HEK293 (cell line): ENCODE data around the gene MGMT.

Experiments
- CTCF ChIA-PET: fragments of 350-600 bp; formaldehyde crosslinking; extraction: SDS; loops from one replicate; lab custom pipeline; 2021; ENCODE audit warnings: antibody characterized with exemption; lab: Yijun Ruan, JAX
- POLR2A ChIA-PET: fragments of 300-600 bp; formaldehyde crosslinking; extraction: SDS; loops from one replicate; lab custom pipeline; 2020; ENCODE audit warnings: antibody characterized with exemption, inconsistent platforms; lab: Yijun Ruan, JAX
- H3K27ac ChIP-seq: fragments of 200-500 bp; sonication (Bioruptor generic); 2 replicates; pipeline ENCODE4 v1.5.1; 2014; ENCODE audit warnings: low read depth, low read length, control low read depth, inconsistent platforms; ENCODE audit errors: extremely low read depth
- H3K36me3 ChIP-seq, 2 experiments: fragments of 200-500 bp in 1 of 2; sonication (Bioruptor generic) in 1 of 2; 1 replicate in 1 of 2; 2 replicates in 1 of 2; pipeline ENCODE4 v1.5.1; 2014 to 2017; ENCODE audit warnings: inconsistent platforms in 2 of 2, low read length in 2 of 2; ENCODE audit not compliant: control insufficient read depth in 2 of 2, insufficient read depth in 1 of 2
- H3K4me1 ChIP-seq: fragments of 200-500 bp; sonication (Bioruptor generic); 2 replicates; pipeline ENCODE4 v1.5.1; 2014; ENCODE audit warnings: mild to moderate bottlenecking, low read length, inconsistent platforms; ENCODE audit not compliant: control insufficient read depth, insufficient read depth
- H3K4me3 ChIP-seq: 2 replicates; pipeline ENCODE4 v1.5.1; 2011; ENCODE audit warnings: low read depth, mild to moderate bottlenecking, control low read depth, low read length, moderate library complexity
- H3K9me3 ChIP-seq: fragments of 200-500 bp; sonication (Bioruptor generic); 2 replicates; pipeline ENCODE4 v1.5.1; 2014; ENCODE audit warnings: low read depth, low read length, inconsistent platforms; ENCODE audit not compliant: control insufficient read depth, insufficient read depth
- BCL6B ChIP-seq: fragments of 450-650 bp; formaldehyde crosslinking; IDR thresholded peaks from 2 replicates; pipeline ENCODE4 v1.5.1; 2017; ENCODE audit warnings: missing biosample characterization, missing genetic modification characterization
- GLI2 ChIP-seq: fragments of 450-650 bp; formaldehyde crosslinking; IDR thresholded peaks from 2 replicates; pipeline ENCODE4; 2017; ENCODE audit warnings: missing biosample characterization, missing genetic modification characterization, low read depth, borderline replicate concordance
- KLF1 ChIP-seq: fragments of 450-650 bp; formaldehyde crosslinking; IDR thresholded peaks from 2 replicates; pipeline ENCODE4 v1.5.1; 2016; ENCODE audit warnings: missing biosample characterization, missing genetic modification characterization
- OVOL3 ChIP-seq: fragments of 450-650 bp; formaldehyde crosslinking; IDR thresholded peaks from 2 replicates; pipeline ENCODE4 v1.5.1; 2016; ENCODE audit warnings: missing biosample characterization, missing genetic modification characterization
- PATZ1 ChIP-seq: fragments of 450-650 bp; formaldehyde crosslinking; IDR thresholded peaks from 2 replicates; pipeline ENCODE4 v1.5.1; 2016; ENCODE audit warnings: missing biosample characterization, missing genetic modification characterization
- REPIN1 ChIP-seq: fragments of 450-650 bp; formaldehyde crosslinking; IDR thresholded peaks from 2 replicates; pipeline ENCODE4 v1.5.1; 2017; ENCODE audit warnings: missing biosample characterization, missing genetic modification characterization, low read depth
- YY2 ChIP-seq: fragments of 450-650 bp; formaldehyde crosslinking; IDR thresholded peaks from 2 replicates; pipeline ENCODE4 v1.5.1; 2016; ENCODE audit warnings: missing biosample characterization, missing genetic modification characterization
- ZFP37 ChIP-seq: fragments of 450-650 bp; formaldehyde crosslinking; IDR thresholded peaks from 2 replicates; pipeline ENCODE4 v1.5.1; 2016; ENCODE audit warnings: missing biosample characterization, missing genetic modification characterization
- ZNF138 ChIP-seq: fragments of 450-650 bp; formaldehyde crosslinking; IDR thresholded peaks from 2 replicates; pipeline ENCODE4 v1.5.1; 2016; ENCODE audit warnings: missing biosample characterization, missing genetic modification characterization, borderline replicate concordance
- ZNF16 ChIP-seq: fragments of 450-650 bp; formaldehyde crosslinking; IDR thresholded peaks from 2 replicates; pipeline ENCODE4 v1.5.1; 2016; ENCODE audit warnings: low read depth, missing biosample characterization, missing genetic modification characterization
- ZNF23 ChIP-seq: fragments of 450-650 bp; formaldehyde crosslinking; IDR thresholded peaks from 2 replicates; pipeline ENCODE4 v1.5.1; 2016; ENCODE audit warnings: missing biosample characterization, missing genetic modification characterization, borderline replicate concordance
- ZNF354C ChIP-seq: fragments of 450-650 bp; formaldehyde crosslinking; IDR thresholded peaks from 2 replicates; pipeline ENCODE4 v1.5.1; 2016; ENCODE audit warnings: missing biosample characterization, missing genetic modification characterization, low read depth, borderline replicate concordance
- ZNF37A ChIP-seq: fragments of 450-650 bp; IDR thresholded peaks from 2 replicates; pipeline ENCODE4 v1.5.1; 2018; ENCODE audit warnings: missing biosample characterization, missing genetic modification characterization
- ZNF391 ChIP-seq: fragments of 450-650 bp; formaldehyde crosslinking; IDR thresholded peaks from 2 replicates; pipeline ENCODE4 v1.5.1; 2016; ENCODE audit warnings: low read depth, missing biosample characterization, missing genetic modification characterization, borderline replicate concordance
- ZNF416 ChIP-seq: fragments of 450-650 bp; formaldehyde crosslinking; IDR thresholded peaks from 2 replicates; pipeline ENCODE4 v1.5.1; 2016; ENCODE audit warnings: missing biosample characterization, missing genetic modification characterization
- ZNF426 ChIP-seq: fragments of 450-650 bp; formaldehyde crosslinking; IDR thresholded peaks from 2 replicates; pipeline ENCODE4 v1.5.1; 2017; ENCODE audit warnings: missing biosample characterization, missing genetic modification characterization, mild to moderate bottlenecking, inconsistent platforms, moderate library complexity
- ZNF514 ChIP-seq: fragments of 450-650 bp; formaldehyde crosslinking; IDR thresholded peaks from 2 replicates; pipeline ENCODE4 v1.5.1; 2016; ENCODE audit warnings: missing biosample characterization, missing genetic modification characterization
- ZNF629 ChIP-seq: fragments of 450-650 bp; formaldehyde crosslinking; IDR thresholded peaks from 2 replicates; pipeline ENCODE4 v1.5.1; 2017; ENCODE audit warnings: missing biosample characterization, missing genetic modification characterization
- ZNF791 ChIP-seq: fragments of 450-650 bp; formaldehyde crosslinking; IDR thresholded peaks from 2 replicates; pipeline ENCODE4 v1.5.1; 2016; ENCODE audit warnings: missing biosample characterization, missing genetic modification characterization
- ZSCAN4 ChIP-seq: fragments of 450-650 bp; formaldehyde crosslinking; IDR thresholded peaks from 2 replicates; pipeline ENCODE4 v1.5.1; 2017; ENCODE audit warnings: missing biosample characterization, missing genetic modification characterization

The MGMT gene

GRCh38 chr10:129544205-129545202 is 77.5 kb downstream of the MGMT start:
- Histone ChIP-seq H3K4me3 (no peak overlapping the region), H3K36me3 (no peaks in the 10 kb centered on the region), H3K9me3 (no peaks in the 10 kb centered on the region), H3K27ac (no peak overlapping the region), H3K4me1 (peaks cover 8% of the 10 kb centered on the region)
- POLR2A ChIA-PET, result no interaction called here
- TF ChIP-seq ZNF37A, result no peak
- TF ChIP-seq KLF1, result no peak
- no peak for TF ChIP-seq GLI2 (tag by site-specific recombination)
- TF ChIP-seq OVOL3 (tag by site-specific recombination), result no peak
- no peak for TF ChIP-seq YY2 (tag by site-specific recombination)
- no peak for TF ChIP-seq ZNF138 (tag by site-specific recombination)
- no peak for TF ChIP-seq ZSCAN4 (tag by site-specific recombination)
- TF ChIP-seq PATZ1 (tag by site-specific recombination), result no peak
- TF ChIP-seq ZNF354C (tag by site-specific recombination), result no peak
- TF ChIP-seq ZNF514 (tag by site-specific recombination), result no peak
- TF ChIP-seq BCL6B (tag by site-specific recombination), result no peak
- TF ChIP-seq ZNF391 (tag by site-specific recombination), result no peak
- TF ChIP-seq ZNF23 (tag by site-specific recombination), result no peak
- TF ChIP-seq REPIN1, result no peak
- no peak for TF ChIP-seq ZNF416 (tag by site-specific recombination)
- no peak for TF ChIP-seq ZFP37 (tag by site-specific recombination)
- no peak for TF ChIP-seq ZNF426 (tag by site-specific recombination)
- TF ChIP-seq ZNF16 (tag by site-specific recombination), result no peak
- CTCF ChIA-PET, result interaction anchor here (0.6 kb wide), 1 partner anchor 938 kb away, joined by 3 read pairs; no protein-coding TSS in a partner anchor

GRCh38 chr10:129545261-129545660 is 78.2 kb downstream of the MGMT start:
- H3K9me3 ChIP-seq, result no peaks in the 10 kb centered on the region
- peaks cover 8% of the 10 kb centered on the region for H3K4me1 ChIP-seq
- POLR2A ChIA-PET, result no interaction called here
- H3K27ac ChIP-seq, result no peak overlapping the region
- no peak for TF ChIP-seq ZNF791 (tag by site-specific recombination)
- TF ChIP-seq ZNF629 (tag by site-specific recombination), result no peak
- TF ChIP-seq, all 188 proteins: peak for 0
- no peaks in the 10 kb centered on the region for H3K36me3 ChIP-seq
- CTCF ChIA-PET, result interaction anchor here (0.6 kb wide), 1 partner anchor 937 kb away, joined by 3 read pairs; no protein-coding TSS in a partner anchor
- no peak overlapping the region for H3K4me3 ChIP-seq
